A673 (cell line): Measurements from ENCODE around the gene CDK11B. TPM values are rescaled to one million over a fixed set of nuclear protein-coding genes. Genes with fewer than 3 reads are reported as not detected.

Experiments used
- BruUV-seq: library from RNA; stranded (reverse); fragments of 400-500 nt; replicated peaks from 2 replicates; lab custom pipeline; 2021; lab: Mats Ljungman, UMichigan
- CTCF ChIA-PET: fragments of 300-600 bp; sonication (Branson Sonifier 250); formaldehyde crosslinking; loops from one replicate; lab custom pipeline; 2022; ENCODE audit warnings: antibody characterized with exemption; lab: Charles Lee
- POLR2A ChIA-PET: fragments of 300-600 bp; sonication (Branson Sonifier 250); formaldehyde crosslinking; loops from one replicate; lab custom pipeline; 2022; ENCODE audit warnings: antibody characterized with exemption; ENCODE audit not compliant: low non-redundant PET; lab: Charles Lee
- DNase-seq: peaks from one replicate; pipeline ENCODE4 v3.0.0-alpha.2; 2015; ENCODE audit warnings: low spot score
- H3K27ac ChIP-seq: fragments of 200-600 bp; sonication (generic); 2 replicates; pipeline ENCODE4 v1.5.1; 2016; ENCODE audit warnings: mixed run types, low read depth, mild to moderate bottlenecking, mixed read lengths, antibody characterized with exemption, low read length; ENCODE audit not compliant: poor library complexity, severe bottlenecking
- H3K27me3 ChIP-seq: fragments of 200-600 bp; sonication (generic); replicated peaks from 2 replicates; pipeline ENCODE4 v1.6.1; 2017; ENCODE audit warnings: mixed run types, low read depth, mild to moderate bottlenecking, mixed read lengths, antibody characterized with exemption, low read length; ENCODE audit not compliant: insufficient read depth, poor library complexity
- H3K36me3 ChIP-seq: fragments of 200-600 bp; sonication (generic); 2 replicates; pipeline ENCODE4 v1.6.1; 2016; ENCODE audit warnings: mixed run types, mild to moderate bottlenecking, mixed read lengths, antibody characterized with exemption, low read length; ENCODE audit not compliant: insufficient read depth, poor library complexity, severe bottlenecking
- H3K4me1 ChIP-seq: fragments of 200-600 bp; sonication (generic); 2 replicates; pipeline ENCODE4 v1.6.1; 2017; ENCODE audit warnings: mixed run types, mild to moderate bottlenecking, mixed read lengths, antibody characterized with exemption, low read length; ENCODE audit not compliant: insufficient read depth, poor library complexity, severe bottlenecking
- H3K4me3 ChIP-seq: fragments of 200-600 bp; sonication (generic); 2 replicates; pipeline ENCODE4 v1.5.1; 2016; ENCODE audit warnings: low read depth, mixed run types, mild to moderate bottlenecking, mixed read lengths, low read length; ENCODE audit not compliant: poor library complexity, severe bottlenecking
- H3K9me3 ChIP-seq: fragments of 200-600 bp; sonication (generic); 2 replicates; pipeline ENCODE4 v1.6.1; 2016; ENCODE audit warnings: mixed run types, low read depth, mild to moderate bottlenecking, mixed read lengths, antibody characterized with exemption, low read length; ENCODE audit not compliant: poor library complexity, severe bottlenecking
- EZH2 ChIP-seq: fragments of 200-600 bp; sonication (generic); IDR thresholded peaks from 2 replicates; pipeline ENCODE4 v1.6.1; 2017; ENCODE audit warnings: borderline replicate concordance, low read depth, mild to moderate bottlenecking, mixed read lengths, antibody characterized with exemption, low read length; ENCODE audit not compliant: poor library complexity, severe bottlenecking
- intact Hi-C: fragments of 100-400 bp; cut with micrococcal nuclease; formaldehyde crosslinking; loops from one replicate; pipeline ENCODE4 v1.10.0; 2022; ENCODE audit not compliant: unreplicated experiment
- total RNA-seq: library from RNA; stranded (reverse); gene quantifications from 2 replicates; pipeline ENCODE4 v1.2.3, GENCODE V29; 2021
- TF ChIP-seq, protein P1 (sequence below): fragments of 300-800, 200-600 bp; sonication (generic); conservative IDR thresholded peaks from 2 replicates; pipeline ENCODE4 v1.5.1; 2017; ENCODE audit warnings: low read depth, mild to moderate bottlenecking, antibody characterized with exemption, low read length, moderate library complexity, mixed read lengths

The CDK11B gene
- total RNA-seq, 1 experiment from 2014 or later, result 38.1 TPM

GRCh38 chr1:1619917-1620361 lies 38.9 kb downstream of the CDK11B start:
- ChIA-PET CTCF (no interaction called here), POLR2A (no interaction called here)
- H3K4me3 ChIP-seq, result no peak overlapping the region
- no peak overlapping the region for H3K27ac ChIP-seq
- H3K27me3 ChIP-seq, result no peaks in the 10 kb centered on the region
- H3K9me3 ChIP-seq, result no peaks in the 10 kb centered on the region
- no peaks in the 10 kb centered on the region for H3K4me1 ChIP-seq
- H3K36me3 ChIP-seq, result no peaks in the 10 kb centered on the region
- no peak for DNase-seq
- no TSS peak for BruUV-seq
- intact Hi-C loops, result no loop called here
- TF ChIP-seq, protein P1, sequence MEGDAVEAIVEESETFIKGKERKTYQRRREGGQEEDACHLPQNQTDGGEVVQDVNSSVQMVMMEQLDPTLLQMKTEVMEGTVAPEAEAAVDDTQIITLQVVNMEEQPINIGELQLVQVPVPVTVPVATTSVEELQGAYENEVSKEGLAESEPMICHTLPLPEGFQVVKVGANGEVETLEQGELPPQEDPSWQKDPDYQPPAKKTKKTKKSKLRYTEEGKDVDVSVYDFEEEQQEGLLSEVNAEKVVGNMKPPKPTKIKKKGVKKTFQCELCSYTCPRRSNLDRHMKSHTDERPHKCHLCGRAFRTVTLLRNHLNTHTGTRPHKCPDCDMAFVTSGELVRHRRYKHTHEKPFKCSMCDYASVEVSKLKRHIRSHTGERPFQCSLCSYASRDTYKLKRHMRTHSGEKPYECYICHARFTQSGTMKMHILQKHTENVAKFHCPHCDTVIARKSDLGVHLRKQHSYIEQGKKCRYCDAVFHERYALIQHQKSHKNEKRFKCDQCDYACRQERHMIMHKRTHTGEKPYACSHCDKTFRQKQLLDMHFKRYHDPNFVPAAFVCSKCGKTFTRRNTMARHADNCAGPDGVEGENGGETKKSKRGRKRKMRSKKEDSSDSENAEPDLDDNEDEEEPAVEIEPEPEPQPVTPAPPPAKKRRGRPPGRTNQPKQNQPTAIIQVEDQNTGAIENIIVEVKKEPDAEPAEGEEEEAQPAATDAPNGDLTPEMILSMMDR, result peak; percentile 38; the same call in 1 of the 2 replicates
- TF ChIP-seq EZH2, result no peak

DNA sequence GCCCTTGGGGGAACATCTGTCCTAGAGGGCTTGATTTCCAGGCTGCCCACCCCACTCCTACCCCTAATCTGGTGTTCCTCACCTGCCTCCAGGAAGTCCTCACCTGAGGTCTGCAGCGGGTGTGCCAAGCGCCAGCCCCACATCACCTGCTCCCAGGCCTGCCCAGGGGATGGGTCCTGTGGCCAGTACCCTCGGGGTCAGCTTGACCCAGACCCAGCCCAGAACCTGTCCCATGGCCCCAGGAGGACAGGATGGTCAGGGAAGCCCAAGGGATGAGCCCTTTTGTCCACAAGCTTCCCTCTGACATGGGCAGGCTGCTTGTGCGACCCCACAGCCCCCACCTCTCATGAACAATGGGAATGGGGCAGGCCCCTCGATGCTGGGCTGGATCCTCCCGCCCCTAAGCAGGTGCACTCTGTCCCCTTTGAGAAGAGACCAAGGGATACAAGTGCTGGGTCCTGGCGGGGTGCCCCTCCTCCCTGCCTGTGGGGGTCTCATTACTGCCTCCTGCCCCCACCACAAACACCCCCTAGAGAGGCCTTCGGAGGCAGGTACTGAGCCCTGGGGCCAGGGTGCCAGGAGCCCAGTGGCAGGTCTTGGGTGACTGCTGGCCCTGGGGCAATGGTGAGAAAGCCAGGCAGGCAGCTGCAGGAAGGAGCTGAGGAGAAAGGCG lies 40.3 kb downstream of the CDK11B start:
- ChIA-PET CTCF (no interaction called here), POLR2A (no interaction called here)
- no peak overlapping the region for H3K4me3 ChIP-seq
- H3K36me3 ChIP-seq, result no peaks in the 10 kb centered on the region
- no peaks in the 10 kb centered on the region for H3K9me3 ChIP-seq
- DNase-seq, result no peak
- intact Hi-C loops, result no loop called here
- H3K27ac ChIP-seq, result no peak overlapping the region
- no peak for TF ChIP-seq EZH2
- TF ChIP-seq, protein P1, result no peak
- BruUV-seq, result no TSS peak
- H3K27me3 ChIP-seq, result no peaks in the 10 kb centered on the region
- peaks cover 7% of the 10 kb centered on the region for H3K4me1 ChIP-seq

GRCh38 chr1:1617925-1618324 lies 40.9 kb downstream of the CDK11B start:
- no peak overlapping the region for H3K4me3 ChIP-seq
- no peaks in the 10 kb centered on the region for H3K27me3 ChIP-seq
- peaks cover 7% of the 10 kb centered on the region for H3K4me1 ChIP-seq
- intact Hi-C loops, result no loop called here
- H3K27ac ChIP-seq, result no peak overlapping the region
- H3K36me3 ChIP-seq, result no peaks in the 10 kb centered on the region
- H3K9me3 ChIP-seq, result no peaks in the 10 kb centered on the region
- no peak for DNase-seq
- CTCF ChIA-PET, result no interaction called here
- BruUV-seq, result no TSS peak
- POLR2A ChIA-PET, result no interaction called here
- TF ChIP-seq, protein P1, result no peak
- no peak for TF ChIP-seq EZH2
